ENCODE results near the gene FOXI2.

FOXI2 gene

GRCh38 chr10:127740596-127740995 lies 3.6 kb downstream of the FOXI2 start:
- no peak for DNase-seq (ENCODE audit: low read depth)
- TF ChIP-seq CTCF (IDR thresholded peaks at IDR 0.05; ENCODE audit: insufficient read depth, low read depth, low read length, missing control alignments), result no peak
- H3K4me3 ChIP-seq (ENCODE audit: low read depth, low read length), result no peak overlapping the region

GRCh38 chr10:127743205-127743604 lies 6.2 kb downstream of the FOXI2 start:
- no peak overlapping the region for H3K4me3 ChIP-seq (ENCODE audit: low read depth, low read length)
- no peak for DNase-seq (ENCODE audit: low read depth)
- TF ChIP-seq CTCF (IDR thresholded peaks at IDR 0.05; ENCODE audit: insufficient read depth, low read depth, low read length, missing control alignments), result no peak

GRCh38 chr10:127744956-127745355 lies 8.0 kb downstream of the FOXI2 start:
- TF ChIP-seq CTCF (IDR thresholded peaks at IDR 0.05; ENCODE audit: insufficient read depth, low read depth, low read length, missing control alignments), result no peak
- no peak for DNase-seq (ENCODE audit: low read depth)
- H3K4me3 ChIP-seq (ENCODE audit: low read depth, low read length), result no peak overlapping the region

- no peak overlapping the region for H3K4me3 ChIP-seq (ENCODE audit: low read depth, low read length)
- DNase-seq (ENCODE audit: low read depth), result no peak
- TF ChIP-seq CTCF (IDR thresholded peaks at IDR 0.05; ENCODE audit: insufficient read depth, low read depth, low read length, missing control alignments), result no peak
Observed at GRCh38 chr10:127745861-127746260, 8.9 kb downstream of the FOXI2 start.

- DNase-seq (ENCODE audit: low read depth), result no peak
- TF ChIP-seq CTCF (IDR thresholded peaks at IDR 0.05; ENCODE audit: insufficient read depth, low read depth, low read length, missing control alignments), result no peak
- H3K4me3 ChIP-seq (ENCODE audit: low read depth, low read length), result no peak overlapping the region
Observed at GRCh38 chr10:127755753-127756152, 18.8 kb downstream of the FOXI2 start.

- no peak for TF ChIP-seq CTCF (IDR thresholded peaks at IDR 0.05; ENCODE audit: insufficient read depth, low read depth, low read length, missing control alignments)
- DNase-seq (ENCODE audit: low read depth), result no peak
- H3K4me3 ChIP-seq (ENCODE audit: low read depth, low read length), result no peak overlapping the region
Observed at GRCh38 chr10:127756264-127756663, 19.3 kb downstream of the FOXI2 start.

- no peak overlapping the region for H3K4me3 ChIP-seq (ENCODE audit: low read depth, low read length)
- peak; percentile 18 for TF ChIP-seq CTCF (IDR thresholded peaks at IDR 0.05; ENCODE audit: insufficient read depth, low read depth, low read length, missing control alignments)
- peak; percentile 22 for DNase-seq (ENCODE audit: low read depth)
Observed at GRCh38 chr10:127757033-127757432, 20.0 kb downstream of the FOXI2 start.

Measured in GM12865 (cell line).